Fibroblast of lung (primary cell): ENCODE measurements around the gene CHGA. TPM values are rescaled to one million over a fixed set of nuclear protein-coding genes. Genes with fewer than 3 reads are reported as not detected.

ENCODE experiments used
- DNase-seq, 2 donors: peaks; one replicate each; pipeline versions ENCODE4 v3.0.0 to v3.0.0-alpha.2; 2010; ENCODE audit warnings: low read depth in 2 of 2
- H2AFZ ChIP-seq: 2 replicates; pipeline ENCODE4 v1.5.1; 2012; ENCODE audit warnings: low read length, control low read depth, inconsistent platforms
- H3K27ac ChIP-seq: 2 replicates; pipeline ENCODE4 v1.5.1; 2011; ENCODE audit warnings: low read length, control low read depth; ENCODE audit not compliant: insufficient read depth
- H3K27me3 ChIP-seq: 2 replicates; pipeline ENCODE4 v1.5.1; 2011; ENCODE audit warnings: mild to moderate bottlenecking, low read length; ENCODE audit not compliant: control insufficient read depth, insufficient read depth
- H3K36me3 ChIP-seq: 2 replicates; pipeline ENCODE4 v1.5.1; 2011; ENCODE audit warnings: low read length; ENCODE audit not compliant: control insufficient read depth, insufficient read depth
- H3K4me1 ChIP-seq: 2 replicates; pipeline ENCODE4 v1.5.1; 2011; ENCODE audit warnings: low read length; ENCODE audit not compliant: control insufficient read depth, insufficient read depth; ENCODE audit errors: extremely low read depth
- H3K4me2 ChIP-seq: 2 replicates; pipeline ENCODE4 v1.5.1; 2011; ENCODE audit warnings: low read length, control low read depth; ENCODE audit not compliant: insufficient read depth; ENCODE audit errors: extremely low read depth
- H3K4me3 ChIP-seq, 4 experiments: fragments of 200-600 bp in 1 of 4; sonication (generic) in 1 of 4; replicated peaks in 1 of 4; 2 replicates each; pipeline ENCODE4 v1.5.1; 2011 to 2016; ENCODE audit warnings: low read length in 4 of 4, low read depth in 3 of 4, mild to moderate bottlenecking in 3 of 4, control low read depth in 2 of 4, inconsistent platforms in 1 of 4, mixed read lengths in 1 of 4; ENCODE audit not compliant: insufficient read depth in 1 of 4; ENCODE audit errors: control extremely low read depth in 1 of 4
- H3K79me2 ChIP-seq: 2 replicates; pipeline ENCODE4 v1.5.1; 2012; ENCODE audit warnings: mild to moderate bottlenecking, low read length, inconsistent platforms; ENCODE audit not compliant: control insufficient read depth, insufficient read depth
- H3K9ac ChIP-seq: 2 replicates; pipeline ENCODE4 v1.5.1; 2011; ENCODE audit warnings: mild to moderate bottlenecking, low read length, control low read depth; ENCODE audit not compliant: insufficient read depth
- H3K9me3 ChIP-seq: 2 replicates; pipeline ENCODE4 v1.5.1; 2012; ENCODE audit warnings: low read depth, low read length; ENCODE audit not compliant: control insufficient read depth, insufficient read depth
- H4K20me1 ChIP-seq: 2 replicates; pipeline ENCODE4 v1.5.1; 2011; ENCODE audit warnings: low read length; ENCODE audit not compliant: control insufficient read depth, insufficient read depth; ENCODE audit errors: extremely low read depth
- CTCF ChIP-seq, 2 donors: IDR thresholded peaks in 1 of 2; conservative IDR thresholded peaks in 1 of 2; 1 replicate in 1 of 2; 2 replicates in 1 of 2; pipeline ENCODE4 v1.5.1; 2011 to 2012; ENCODE audit warnings: low read length in 2 of 2, control low read depth in 1 of 2, inconsistent platforms in 1 of 2, low read depth in 1 of 2, mild to moderate bottlenecking in 1 of 2
- EZH2 ChIP-seq: IDR thresholded peaks from 2 replicates; pipeline ENCODE4 v1.5.1; 2012; ENCODE audit warnings: low read length, control low read depth, mild to moderate bottlenecking; ENCODE audit errors: missing control alignments
- polyA plus RNA-seq, 2 donors: library from polyadenylated mRNA; depleted of rRNA in 1 of 2; stranded (reverse) in 1 of 2; unstranded in 1 of 2; fragments of >200 nt; gene quantifications; 2 replicates each; pipeline ENCODE4 v1.2.1, GENCODE V29; 2011 to 2012; ENCODE audit warnings: missing spikeins in 1 of 2
- total RNA-seq: library from RNA; depleted of rRNA; stranded (reverse); fragments of >200 nt; gene quantifications from 2 replicates; pipeline ENCODE4 v1.2.1, GENCODE V29; 2014

The CHGA gene
- total and polyA plus RNA-seq, 2 donors (not counting 1 experiment from before 2014, with no cell fraction given): not detected

- TF ChIP-seq CTCF (conservative IDR thresholded peaks at IDR 0.05 in 1 of 2, IDR thresholded peaks at IDR 0.05 in 1 of 2; ENCODE audit: low read depth in 1 of 2, low read length in 2 of 2) (no peak), EZH2 (no peak)
- Histone ChIP-seq H3K4me1 (no peaks in the 10 kb centered on the region), H3K27ac (no peak overlapping the region)
Observed at GRCh38 chr14:92884410-92884809, 38.5 kb upstream of the CHGA start.

DNA sequence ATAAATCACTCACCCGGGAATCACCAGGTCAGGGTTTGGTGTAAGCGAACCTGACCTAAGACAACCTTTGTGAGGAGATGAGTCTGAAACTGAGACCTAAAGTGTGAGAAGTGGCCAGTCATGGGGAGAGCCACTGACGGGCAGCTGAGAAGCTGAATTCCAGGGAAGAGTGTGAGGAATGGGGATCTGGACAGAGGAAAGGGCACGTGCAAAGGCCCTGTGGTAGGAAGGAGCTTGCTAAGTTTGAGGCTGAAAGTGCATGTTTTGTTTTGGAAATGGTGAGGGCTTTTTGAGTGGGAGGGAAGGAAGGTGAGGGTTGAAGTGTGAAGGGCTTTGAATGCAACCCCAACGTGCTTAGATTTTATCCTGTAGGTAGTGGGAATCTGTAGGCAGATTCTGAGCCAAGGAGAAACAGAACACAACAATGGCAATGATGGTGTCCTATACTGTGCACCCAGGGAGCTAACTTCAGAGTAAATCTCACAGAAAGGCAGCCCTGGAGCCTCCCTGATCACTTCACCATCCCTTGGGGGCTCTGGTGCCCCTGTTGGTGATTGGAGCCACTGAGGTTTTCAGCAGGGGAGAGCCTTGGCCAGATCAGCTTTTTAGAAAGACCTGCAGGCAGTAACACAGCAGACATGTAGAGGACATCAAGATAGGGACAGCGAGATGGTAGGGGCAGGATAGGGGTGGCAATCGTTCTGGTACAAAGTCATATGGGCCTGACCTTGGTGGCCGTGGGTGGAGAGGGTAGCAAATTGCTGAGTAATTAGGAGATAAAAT is 37.5 kb upstream of the CHGA start:
- no peaks in the 10 kb centered on the region for H3K36me3 ChIP-seq
- no peak for DNase-seq
- no peaks in the 10 kb centered on the region for H3K79me2 ChIP-seq
- no peaks in the 10 kb centered on the region for H3K9me3 ChIP-seq
- no peaks in the 10 kb centered on the region for H3K4me1 ChIP-seq
- H2AFZ ChIP-seq: no peak overlapping the region
- no peak overlapping the region for H3K4me3 ChIP-seq
- H3K9ac ChIP-seq: no peak overlapping the region
- no peaks in the 10 kb centered on the region for H4K20me1 ChIP-seq
- H3K4me2 ChIP-seq: no peak overlapping the region
- H3K27me3 ChIP-seq: peaks cover 4% of the 10 kb centered on the region
- TF ChIP-seq EZH2 (no peak), CTCF (conservative IDR thresholded peaks at IDR 0.05 in 1 of 2, IDR thresholded peaks at IDR 0.05 in 1 of 2; ENCODE audit: low read depth in 1 of 2, low read length in 2 of 2) (no peak)
- no peak overlapping the region for H3K27ac ChIP-seq

More at GRCh38 chr14:92884410-92884809, 38.5 kb upstream of the CHGA start:
- Histone ChIP-seq H3K27me3 (peaks cover 4% of the 10 kb centered on the region), H3K9ac (no peak overlapping the region), H2AFZ (no peak overlapping the region), H3K9me3 (no peaks in the 10 kb centered on the region), H3K4me2 (no peak overlapping the region), H3K36me3 (no peaks in the 10 kb centered on the region), H4K20me1 (no peaks in the 10 kb centered on the region), H3K79me2 (no peaks in the 10 kb centered on the region), H3K4me3 (no peak overlapping the region)
- no peak for DNase-seq

- Histone ChIP-seq H2AFZ (no peak overlapping the region), H4K20me1 (no peaks in the 10 kb centered on the region), H3K27ac (no peak overlapping the region), H3K9ac (no peak overlapping the region), H3K9me3 (no peaks in the 10 kb centered on the region), H3K36me3 (no peaks in the 10 kb centered on the region), H3K27me3 (no peaks in the 10 kb centered on the region), H3K79me2 (no peaks in the 10 kb centered on the region), H3K4me1 (no peaks in the 10 kb centered on the region), H3K4me3 (no peak overlapping the region), H3K4me2 (no peak overlapping the region)
- no peak for DNase-seq
- TF ChIP-seq EZH2: no peak
- no peak for TF ChIP-seq CTCF (conservative IDR thresholded peaks at IDR 0.05 in 1 of 2, IDR thresholded peaks at IDR 0.05 in 1 of 2; ENCODE audit: low read depth in 1 of 2, low read length in 2 of 2)
Observed at GRCh38 chr14:92886337-92886736, 36.6 kb upstream of the CHGA start.
